22Rv1 (cell line): ENCODE measurements around the gene PSMA4.

Experiments
- CTCF ChIP-seq: fragments of 450-650 bp; IDR thresholded peaks from 2 replicates; pipeline ENCODE4 v1.5.1; 2017; ENCODE audit warnings: mild to moderate bottlenecking
- ZFX ChIP-seq: fragments of 450-650 bp; IDR thresholded peaks from 2 replicates; pipeline ENCODE4 v1.6.1; 2017; ENCODE audit warnings: antibody characterized with exemption, borderline replicate concordance

GRCh38 chr15:78507831-78508160 is 32.4 kb upstream of the PSMA4 start:
- TF ChIP-seq CTCF = no peak
- no peak for TF ChIP-seq ZFX
